ENCODE data around the gene NEMP2. TPM values are rescaled to one million over a fixed set of nuclear protein-coding genes. Genes with fewer than 3 reads are reported as not detected.

NEMP2 gene
- total RNA-seq, 1 experiment from 2014 or later: 11.1 TPM

DNA sequence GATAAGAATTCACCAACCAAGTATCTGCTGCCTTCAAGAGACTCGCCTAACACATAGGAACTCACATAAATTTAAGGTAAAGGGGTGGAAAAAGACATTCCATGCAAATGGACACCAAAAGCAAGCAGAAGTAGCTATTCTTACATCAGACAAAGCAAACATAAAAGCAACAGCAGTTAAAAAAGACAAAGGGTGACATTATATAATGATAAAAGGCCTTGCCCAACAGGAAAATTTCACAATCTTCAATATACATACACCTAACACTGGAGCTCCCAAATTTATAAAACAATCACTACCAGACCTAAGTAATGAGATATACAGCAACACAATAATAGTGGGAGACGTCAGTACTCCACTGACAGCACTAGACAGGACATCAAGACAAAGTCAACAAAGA, 41.4 kb downstream of the NEMP2 start:
- Histone ChIP-seq H3K27me3 (ENCODE audit: low read length) (no peaks in the 10 kb centered on the region), H3K9me3 (ENCODE audit: low read length) (no peaks in the 10 kb centered on the region; the same call in 1 of the 2 replicates), H2AFZ (ENCODE audit: low read length) (no peak overlapping the region), H3K4me2 (ENCODE audit: low read depth, low read length, poor library complexity, severe bottlenecking) (no peak overlapping the region), H3K36me3 (ENCODE audit: insufficient read depth, low read length) (peaks cover 49% of the 10 kb centered on the region), H3K79me2 (ENCODE audit: low read length) (peaks cover 30% of the 10 kb centered on the region), H3K4me3 (ENCODE audit: low read length) (no peak overlapping the region), H3K27ac (ENCODE audit: low read length) (no peak overlapping the region), H3K9me2 (replicated peaks; ENCODE audit: insufficient read depth, low read length) (no peaks in the 10 kb centered on the region), H3K9ac (ENCODE audit: low read length) (no peak overlapping the region), H3K4me1 (ENCODE audit: low read length) (no peaks in the 10 kb centered on the region), H4K20me1 (ENCODE audit: insufficient read depth, low read depth, low read length) (no peaks in the 10 kb centered on the region)
- no peak for DNase-seq

DNA sequence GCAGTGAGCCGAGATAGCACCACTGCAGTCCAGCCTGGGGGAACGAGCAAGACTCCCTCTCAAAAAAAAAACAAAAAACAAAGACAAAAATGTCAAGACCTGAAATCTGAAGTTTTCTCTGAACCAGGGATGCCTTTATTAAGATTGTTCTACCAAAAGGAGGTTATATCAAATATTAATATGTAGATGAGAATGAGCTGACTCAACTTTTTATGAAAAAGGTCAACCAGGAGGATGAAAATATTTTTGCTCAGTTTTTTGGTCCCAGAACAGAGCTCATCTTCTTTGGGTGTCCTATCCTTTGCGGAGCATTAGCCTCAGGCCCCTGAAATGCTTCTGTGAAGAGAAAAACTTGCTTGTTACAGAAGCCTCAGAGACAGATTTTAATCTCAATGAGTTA, 44.0 kb downstream of the NEMP2 start:
- H4K20me1 ChIP-seq (ENCODE audit: insufficient read depth, low read depth, low read length): no peaks in the 10 kb centered on the region
- H3K79me2 ChIP-seq (ENCODE audit: low read length): peaks cover 51% of the 10 kb centered on the region
- H2AFZ ChIP-seq (ENCODE audit: low read length): no peak overlapping the region
- H3K4me2 ChIP-seq (ENCODE audit: low read depth, low read length, poor library complexity, severe bottlenecking): no peak overlapping the region
- no peak for DNase-seq
- H3K27me3 ChIP-seq (ENCODE audit: low read length): no peaks in the 10 kb centered on the region
- H3K9ac ChIP-seq (ENCODE audit: low read length): no peak overlapping the region
- no peaks in the 10 kb centered on the region for H3K4me1 ChIP-seq (ENCODE audit: low read length)
- no peaks in the 10 kb centered on the region; the same call in 1 of the 2 replicates for H3K9me3 ChIP-seq (ENCODE audit: low read length)
- no peaks in the 10 kb centered on the region for H3K9me2 ChIP-seq (replicated peaks; ENCODE audit: insufficient read depth, low read length)
- peaks cover 60% of the 10 kb centered on the region for H3K36me3 ChIP-seq (ENCODE audit: insufficient read depth, low read length)
- no peak overlapping the region for H3K27ac ChIP-seq (ENCODE audit: low read length)
- no peak overlapping the region for H3K4me3 ChIP-seq (ENCODE audit: low read length)

DNA sequence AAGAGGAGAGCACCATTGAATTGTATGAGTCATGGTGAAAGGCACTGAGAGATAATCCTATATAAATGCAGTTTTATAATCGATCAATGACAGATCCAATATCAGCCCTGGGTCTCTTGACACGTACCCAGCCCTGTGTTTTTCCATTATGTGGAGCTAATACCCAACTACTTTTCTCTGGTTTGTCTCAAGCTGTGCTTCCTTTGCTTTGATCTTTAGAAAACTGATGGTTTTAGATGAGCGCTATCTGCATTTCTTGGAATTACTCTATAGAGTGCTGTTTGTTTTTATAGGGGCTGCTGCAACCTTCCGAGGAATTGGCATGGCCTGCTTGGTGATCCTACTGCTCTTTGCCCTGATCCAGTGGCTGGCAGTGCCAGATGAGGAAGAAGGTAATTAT, 45.0 kb downstream of the NEMP2 start:
- Histone ChIP-seq H2AFZ (ENCODE audit: low read length) (no peak overlapping the region), H3K27ac (ENCODE audit: low read length) (no peak overlapping the region), H4K20me1 (ENCODE audit: insufficient read depth, low read depth, low read length) (no peaks in the 10 kb centered on the region), H3K4me2 (ENCODE audit: low read depth, low read length, poor library complexity, severe bottlenecking) (no peak overlapping the region), H3K36me3 (ENCODE audit: insufficient read depth, low read length) (peaks cover 61% of the 10 kb centered on the region), H3K27me3 (ENCODE audit: low read length) (no peaks in the 10 kb centered on the region), H3K4me1 (ENCODE audit: low read length) (no peaks in the 10 kb centered on the region), H3K79me2 (ENCODE audit: low read length) (peaks cover 57% of the 10 kb centered on the region), H3K9me3 (ENCODE audit: low read length) (no peaks in the 10 kb centered on the region; the same call in 1 of the 2 replicates), H3K9ac (ENCODE audit: low read length) (no peak overlapping the region), H3K9me2 (replicated peaks; ENCODE audit: insufficient read depth, low read length) (no peaks in the 10 kb centered on the region), H3K4me3 (ENCODE audit: low read length) (no peak overlapping the region)
- no peak for DNase-seq

DNA sequence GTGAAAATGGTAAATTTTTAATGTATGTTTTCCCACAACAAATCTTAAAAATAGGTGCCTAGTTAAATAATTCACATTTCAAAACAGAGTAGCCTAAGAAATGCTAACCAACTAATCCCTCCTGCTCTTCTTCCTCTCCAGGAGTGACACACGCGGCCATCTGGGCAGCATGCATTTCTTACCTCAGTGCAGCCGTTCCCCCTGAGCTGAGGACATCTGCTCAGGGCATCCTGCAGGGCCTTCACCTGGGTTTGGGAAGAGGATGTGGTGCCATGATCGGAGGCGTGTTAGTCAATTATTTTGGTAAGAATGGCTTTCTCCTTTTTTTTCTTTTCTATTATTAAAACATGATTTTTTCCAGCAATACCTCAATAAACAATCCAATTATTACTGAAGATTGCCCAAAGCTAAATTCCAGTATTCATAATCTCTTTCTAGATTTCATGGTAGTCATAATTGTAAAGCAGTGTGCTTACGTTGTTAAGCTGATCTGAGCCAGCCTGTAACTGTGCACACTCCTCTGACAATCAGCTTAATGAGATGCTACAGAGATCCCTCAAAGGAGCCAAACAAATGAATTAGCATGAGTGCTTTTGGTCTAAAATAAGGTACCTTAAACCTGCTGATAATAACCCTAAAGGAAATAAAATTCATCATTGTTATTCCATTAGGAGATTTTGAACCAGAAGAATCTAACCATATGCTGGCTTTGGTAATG, 45.8 kb downstream of the NEMP2 start:
- DNase-seq: no peak
- H3K36me3 ChIP-seq (ENCODE audit: insufficient read depth, low read length): peaks cover 61% of the 10 kb centered on the region
- no peaks in the 10 kb centered on the region for H3K4me1 ChIP-seq (ENCODE audit: low read length)
- H3K9me2 ChIP-seq (replicated peaks; ENCODE audit: insufficient read depth, low read length): no peaks in the 10 kb centered on the region
- no peak overlapping the region for H3K4me3 ChIP-seq (ENCODE audit: low read length)
- peaks cover 65% of the 10 kb centered on the region for H3K79me2 ChIP-seq (ENCODE audit: low read length)
- no peaks in the 10 kb centered on the region for H4K20me1 ChIP-seq (ENCODE audit: insufficient read depth, low read depth, low read length)
- no peaks in the 10 kb centered on the region; the same call in 1 of the 2 replicates for H3K9me3 ChIP-seq (ENCODE audit: low read length)
- no peak overlapping the region for H2AFZ ChIP-seq (ENCODE audit: low read length)
- H3K9ac ChIP-seq (ENCODE audit: low read length): no peak overlapping the region
- H3K4me2 ChIP-seq (ENCODE audit: low read depth, low read length, poor library complexity, severe bottlenecking): no peak overlapping the region
- no peaks in the 10 kb centered on the region for H3K27me3 ChIP-seq (ENCODE audit: low read length)
- H3K27ac ChIP-seq (ENCODE audit: low read length): no peak overlapping the region

DNA sequence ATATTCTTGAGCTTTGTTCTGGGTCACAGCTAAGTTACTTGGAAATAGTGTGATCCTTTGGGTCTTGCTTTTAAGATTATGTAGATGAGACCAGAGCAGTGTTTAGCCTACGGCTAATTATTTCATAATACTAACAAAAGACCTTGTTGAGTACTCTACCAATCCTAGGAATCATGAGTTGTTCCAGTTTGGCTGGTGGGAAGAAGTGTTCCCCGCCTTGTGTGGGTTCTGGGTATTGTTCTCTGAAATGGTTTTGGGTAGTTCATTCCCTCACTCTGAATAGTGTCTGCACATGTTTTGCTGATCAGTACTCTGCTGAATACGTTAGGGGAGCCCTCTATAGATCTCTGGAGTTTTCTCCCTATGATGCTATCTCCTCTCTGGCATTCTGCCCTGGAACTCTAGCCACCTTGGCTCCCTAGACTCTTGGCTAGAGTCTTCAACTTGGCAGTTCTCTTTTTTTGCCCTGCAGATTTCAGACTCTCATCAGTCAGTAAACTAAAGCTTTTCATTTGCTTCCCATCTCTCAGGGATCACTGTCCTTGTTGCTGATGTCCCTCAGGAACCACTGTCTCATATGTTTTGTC, 48.4 kb downstream of the NEMP2 start:
- no peak overlapping the region for H3K9ac ChIP-seq (ENCODE audit: low read length)
- no peak overlapping the region for H3K27ac ChIP-seq (ENCODE audit: low read length)
- H3K9me2 ChIP-seq (replicated peaks; ENCODE audit: insufficient read depth, low read length): no peaks in the 10 kb centered on the region
- H3K9me3 ChIP-seq (ENCODE audit: low read length): no peaks in the 10 kb centered on the region; the same call in 1 of the 2 replicates
- peaks cover 46% of the 10 kb centered on the region for H3K36me3 ChIP-seq (ENCODE audit: insufficient read depth, low read length)
- H3K27me3 ChIP-seq (ENCODE audit: low read length): no peaks in the 10 kb centered on the region
- no peak overlapping the region for H3K4me3 ChIP-seq (ENCODE audit: low read length)
- peaks cover 64% of the 10 kb centered on the region for H3K79me2 ChIP-seq (ENCODE audit: low read length)
- H3K4me2 ChIP-seq (ENCODE audit: low read depth, low read length, poor library complexity, severe bottlenecking): no peak overlapping the region
- H2AFZ ChIP-seq (ENCODE audit: low read length): no peak overlapping the region
- no peaks in the 10 kb centered on the region for H4K20me1 ChIP-seq (ENCODE audit: insufficient read depth, low read depth, low read length)
- no peak for DNase-seq
- peaks cover 7% of the 10 kb centered on the region for H3K4me1 ChIP-seq (ENCODE audit: low read length)

DNA sequence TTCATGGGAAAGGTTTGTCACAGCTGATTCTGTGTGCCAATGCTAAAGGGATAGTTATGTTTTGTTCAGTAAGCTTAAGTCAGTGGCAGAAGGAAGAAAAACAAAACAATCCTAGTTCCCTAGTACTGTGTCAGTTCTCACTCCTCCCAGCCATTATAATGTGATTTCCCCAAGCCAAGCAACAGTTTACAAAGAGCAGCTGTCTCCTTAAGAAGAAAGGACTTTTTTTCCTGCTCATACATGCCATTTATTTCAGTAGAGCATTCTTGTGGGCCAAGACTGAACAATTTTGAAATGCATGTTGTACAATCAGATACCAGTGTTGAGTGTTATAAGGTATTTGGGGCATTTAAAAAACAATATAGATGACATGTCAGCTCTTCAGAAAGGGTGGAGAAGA, 52.1 kb downstream of the NEMP2 start:
- Histone ChIP-seq H4K20me1 (ENCODE audit: insufficient read depth, low read depth, low read length) (no peaks in the 10 kb centered on the region), H3K79me2 (ENCODE audit: low read length) (peaks cover 70% of the 10 kb centered on the region), H2AFZ (ENCODE audit: low read length) (no peak overlapping the region), H3K9ac (ENCODE audit: low read length) (no peak overlapping the region), H3K27me3 (ENCODE audit: low read length) (no peaks in the 10 kb centered on the region), H3K27ac (ENCODE audit: low read length) (no peak overlapping the region), H3K4me1 (ENCODE audit: low read length) (peaks cover 43% of the 10 kb centered on the region), H3K4me3 (ENCODE audit: low read length) (no peak overlapping the region), H3K9me3 (ENCODE audit: low read length) (no peaks in the 10 kb centered on the region), H3K9me2 (replicated peaks; ENCODE audit: insufficient read depth, low read length) (no peaks in the 10 kb centered on the region), H3K36me3 (ENCODE audit: insufficient read depth, low read length) (peaks cover 16% of the 10 kb centered on the region), H3K4me2 (ENCODE audit: low read depth, low read length, poor library complexity, severe bottlenecking) (no peak overlapping the region)
- DNase-seq: no peak

DNA sequence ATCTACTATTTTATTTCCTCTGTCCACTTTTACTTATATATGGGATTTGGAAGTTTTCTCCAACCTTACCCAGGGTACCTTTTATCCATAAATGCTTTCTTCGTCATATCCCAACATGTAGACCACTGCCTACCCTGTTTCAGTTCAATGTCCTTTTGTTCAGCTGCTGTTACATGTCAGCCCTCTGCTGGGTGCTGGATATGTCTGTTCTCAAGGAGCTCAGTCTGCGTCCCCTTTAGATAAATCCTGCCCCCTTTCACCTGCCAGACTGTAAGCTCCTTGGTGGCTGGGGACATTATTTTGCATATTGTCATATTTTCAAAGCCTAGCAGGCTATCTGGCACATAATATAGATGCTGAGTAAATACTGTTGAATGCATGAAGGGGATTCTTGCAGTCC, 53.2 kb downstream of the NEMP2 start:
- Histone ChIP-seq H3K79me2 (ENCODE audit: low read length) (peaks cover 62% of the 10 kb centered on the region), H3K27ac (ENCODE audit: low read length) (peak overlapping the region; percentile 56; the same call in 1 of the 2 replicates)

DNA sequence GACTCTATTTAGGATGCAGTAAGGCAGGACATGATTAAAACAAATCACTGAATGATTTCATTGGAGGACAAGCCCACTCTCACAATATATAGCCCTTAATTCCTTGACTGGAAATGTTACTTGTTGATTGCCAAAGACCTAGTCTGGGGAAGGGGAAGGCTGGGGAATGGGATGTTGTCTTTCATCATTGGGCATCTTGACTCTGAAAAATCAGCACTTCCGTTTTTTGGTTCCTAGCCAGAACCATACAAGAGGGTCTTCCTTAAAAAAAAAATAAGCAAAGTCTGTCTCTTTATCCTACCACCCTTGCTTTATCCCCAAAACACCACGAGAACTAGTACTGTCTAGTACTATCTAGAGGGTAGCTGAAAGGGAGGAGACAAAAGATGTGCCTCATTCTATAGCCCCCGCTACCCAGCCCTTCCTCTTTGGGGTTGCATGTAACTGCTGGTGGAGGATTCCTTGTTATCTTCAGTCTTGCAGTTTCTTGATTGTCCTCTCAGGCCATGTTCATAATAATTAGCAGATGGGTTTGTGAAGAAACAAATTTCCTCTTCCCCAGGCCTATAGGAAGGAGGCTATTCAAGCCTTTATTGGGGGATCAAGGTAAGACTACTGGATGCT, 55.8 kb downstream of the NEMP2 start:
- no peak overlapping the region for H3K4me3 ChIP-seq (ENCODE audit: low read length)
- H3K4me1 ChIP-seq (ENCODE audit: low read length): peaks cover 43% of the 10 kb centered on the region
- no peak overlapping the region for H2AFZ ChIP-seq (ENCODE audit: low read length)
- no peaks in the 10 kb centered on the region for H3K9me3 ChIP-seq (ENCODE audit: low read length)
- H3K27ac ChIP-seq (ENCODE audit: low read length): peak overlapping the region; percentile 27
- H3K79me2 ChIP-seq (ENCODE audit: low read length): peaks cover 39% of the 10 kb centered on the region
- DNase-seq: no peak
- H3K36me3 ChIP-seq (ENCODE audit: insufficient read depth, low read length): no peaks in the 10 kb centered on the region
- H3K9me2 ChIP-seq (replicated peaks; ENCODE audit: insufficient read depth, low read length): no peaks in the 10 kb centered on the region
- H3K9ac ChIP-seq (ENCODE audit: low read length): no peak overlapping the region
- no peaks in the 10 kb centered on the region for H4K20me1 ChIP-seq (ENCODE audit: insufficient read depth, low read depth, low read length)
- no peaks in the 10 kb centered on the region for H3K27me3 ChIP-seq (ENCODE audit: low read length)
- no peak overlapping the region for H3K4me2 ChIP-seq (ENCODE audit: low read depth, low read length, poor library complexity, severe bottlenecking)

More for the DNA sequence above, 53.2 kb downstream of the NEMP2 start:
- Histone ChIP-seq H3K4me2 (ENCODE audit: low read depth, low read length, poor library complexity, severe bottlenecking) (no peak overlapping the region), H3K9me3 (ENCODE audit: low read length) (no peaks in the 10 kb centered on the region), H3K4me3 (ENCODE audit: low read length) (no peak overlapping the region), H3K9me2 (replicated peaks; ENCODE audit: insufficient read depth, low read length) (no peaks in the 10 kb centered on the region), H3K4me1 (ENCODE audit: low read length) (peaks cover 43% of the 10 kb centered on the region), H4K20me1 (ENCODE audit: insufficient read depth, low read depth, low read length) (no peaks in the 10 kb centered on the region), H3K36me3 (ENCODE audit: insufficient read depth, low read length) (peaks cover 6% of the 10 kb centered on the region), H2AFZ (ENCODE audit: low read length) (no peak overlapping the region), H3K9ac (ENCODE audit: low read length) (no peak overlapping the region), H3K27me3 (ENCODE audit: low read length) (no peaks in the 10 kb centered on the region)
- DNase-seq: no peak
